B cell (primary cell): ENCODE results near the gene SLC4A4.

Source experiments
- EZH2 ChIP-seq: IDR thresholded peaks from 2 replicates; pipeline ENCODE4 v1.6.1; 2012; ENCODE audit warnings: borderline replicate concordance, low read depth, mild to moderate bottlenecking, moderate library complexity, low read length; ENCODE audit not compliant: insufficient read depth, poor library complexity, severe bottlenecking
- TF ChIP-seq, protein P1 (sequence below): fragments of 200-600 bp; IDR thresholded peaks from one replicate; pipeline ENCODE4 v1.8.0; 2022; ENCODE audit warnings: antibody characterized with exemption, mild to moderate bottlenecking

DNA sequence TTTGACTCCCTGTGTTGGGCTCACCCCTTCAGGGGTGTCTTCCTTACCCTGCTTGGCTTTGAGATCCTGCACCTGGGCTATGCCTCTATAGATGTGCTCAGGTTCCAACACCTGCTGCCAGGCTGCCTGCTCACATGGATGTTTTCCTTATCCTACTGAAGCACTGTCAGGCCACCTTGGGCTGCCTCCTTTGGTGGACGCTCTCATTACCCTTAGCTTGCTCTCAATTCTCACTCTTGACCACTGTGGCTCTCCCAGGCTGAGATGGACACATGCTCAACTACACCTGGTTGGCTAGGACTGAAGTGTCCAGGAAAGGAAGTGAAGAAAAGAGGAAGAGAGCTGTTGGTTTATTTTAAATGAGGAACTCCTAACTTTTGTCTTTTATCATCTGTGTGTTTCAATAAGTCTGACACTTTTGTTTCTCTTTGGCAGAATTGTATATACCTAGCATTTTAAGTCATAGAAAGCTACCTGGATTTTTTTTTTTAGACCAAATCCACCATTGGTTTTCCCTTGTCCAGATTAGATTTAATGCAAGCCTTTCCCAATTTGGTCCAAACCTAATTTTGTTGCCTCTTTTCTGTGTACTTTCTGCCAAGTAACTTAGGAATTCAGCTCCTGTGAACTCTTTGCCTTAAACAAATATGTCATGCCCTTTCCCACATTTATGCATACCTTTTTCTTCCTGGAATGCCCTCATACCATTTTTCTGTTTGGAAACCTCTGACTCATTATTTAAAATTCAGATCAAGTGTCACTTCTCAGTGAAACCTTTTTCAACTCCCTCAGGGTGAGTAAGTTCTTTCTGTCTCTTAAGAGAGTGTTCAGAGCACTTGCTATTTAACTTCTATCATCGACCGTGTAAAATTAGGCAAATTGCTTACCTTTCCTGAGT is 269.2 kb downstream of the SLC4A4 start:
- TF ChIP-seq, protein P1, sequence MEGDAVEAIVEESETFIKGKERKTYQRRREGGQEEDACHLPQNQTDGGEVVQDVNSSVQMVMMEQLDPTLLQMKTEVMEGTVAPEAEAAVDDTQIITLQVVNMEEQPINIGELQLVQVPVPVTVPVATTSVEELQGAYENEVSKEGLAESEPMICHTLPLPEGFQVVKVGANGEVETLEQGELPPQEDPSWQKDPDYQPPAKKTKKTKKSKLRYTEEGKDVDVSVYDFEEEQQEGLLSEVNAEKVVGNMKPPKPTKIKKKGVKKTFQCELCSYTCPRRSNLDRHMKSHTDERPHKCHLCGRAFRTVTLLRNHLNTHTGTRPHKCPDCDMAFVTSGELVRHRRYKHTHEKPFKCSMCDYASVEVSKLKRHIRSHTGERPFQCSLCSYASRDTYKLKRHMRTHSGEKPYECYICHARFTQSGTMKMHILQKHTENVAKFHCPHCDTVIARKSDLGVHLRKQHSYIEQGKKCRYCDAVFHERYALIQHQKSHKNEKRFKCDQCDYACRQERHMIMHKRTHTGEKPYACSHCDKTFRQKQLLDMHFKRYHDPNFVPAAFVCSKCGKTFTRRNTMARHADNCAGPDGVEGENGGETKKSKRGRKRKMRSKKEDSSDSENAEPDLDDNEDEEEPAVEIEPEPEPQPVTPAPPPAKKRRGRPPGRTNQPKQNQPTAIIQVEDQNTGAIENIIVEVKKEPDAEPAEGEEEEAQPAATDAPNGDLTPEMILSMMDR: no peak
- no peak for TF ChIP-seq EZH2
